ENCODE measurements around the gene LRP5.

Gene LRP5

DNA sequence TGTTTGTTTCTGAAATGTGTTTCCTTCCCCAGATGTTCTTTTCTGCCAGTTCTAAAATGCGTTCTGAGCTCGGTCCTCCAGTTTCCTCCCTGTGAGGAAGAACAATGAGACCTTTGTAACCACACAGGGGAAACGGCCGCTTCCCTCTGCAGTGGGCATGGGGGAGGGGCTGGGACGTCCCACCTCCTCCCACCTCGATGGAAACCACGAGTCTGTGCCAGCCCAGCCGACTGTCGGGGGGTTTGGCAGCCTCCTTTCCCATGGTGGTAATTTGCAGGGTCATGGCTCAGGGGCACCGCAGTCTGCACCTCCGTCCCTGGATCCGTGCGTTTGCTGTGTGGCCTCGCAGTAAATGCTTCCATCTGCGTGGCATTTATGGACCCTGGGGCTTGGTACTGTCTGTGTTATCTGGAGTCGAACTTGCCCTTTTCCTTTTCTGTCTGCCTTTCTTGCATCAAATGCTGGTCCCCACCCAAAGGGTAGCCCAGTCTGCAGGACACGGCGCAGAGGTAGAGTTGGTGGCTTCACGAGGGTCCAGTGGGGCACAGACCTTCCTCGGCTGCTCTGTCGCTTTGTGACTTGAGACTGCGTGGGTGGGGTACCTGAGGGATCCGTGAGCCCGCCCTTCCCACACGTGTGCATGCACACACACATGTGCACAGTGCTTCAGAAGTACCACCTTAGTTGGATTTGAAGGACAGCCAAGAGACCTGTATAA, 16.1 kb downstream of the LRP5 start:
- Histone ChIP-seq H3K4me1 (ENCODE audit: control insufficient read depth, insufficient read depth, low read length, poor library complexity, severe bottlenecking) (peaks cover 15% of the 10 kb centered on the region), H3K27me3 (replicated peaks; ENCODE audit: control insufficient read depth, insufficient read depth, low read length, poor library complexity, severe bottlenecking) (no peaks in the 10 kb centered on the region), H3K9me3 (ENCODE audit: control insufficient read depth, low read length) (no peaks in the 10 kb centered on the region), H3K36me3 (ENCODE audit: control insufficient read depth, insufficient read depth, low read length) (no peaks in the 10 kb centered on the region), H3K27ac (ENCODE audit: insufficient read depth, low read length, poor library complexity, severe bottlenecking) (no peak overlapping the region), H3K4me3 (ENCODE audit: insufficient read depth, low read depth, low read length, poor library complexity, severe bottlenecking) (no peak overlapping the region)
- no peak for DNase-seq

DNA sequence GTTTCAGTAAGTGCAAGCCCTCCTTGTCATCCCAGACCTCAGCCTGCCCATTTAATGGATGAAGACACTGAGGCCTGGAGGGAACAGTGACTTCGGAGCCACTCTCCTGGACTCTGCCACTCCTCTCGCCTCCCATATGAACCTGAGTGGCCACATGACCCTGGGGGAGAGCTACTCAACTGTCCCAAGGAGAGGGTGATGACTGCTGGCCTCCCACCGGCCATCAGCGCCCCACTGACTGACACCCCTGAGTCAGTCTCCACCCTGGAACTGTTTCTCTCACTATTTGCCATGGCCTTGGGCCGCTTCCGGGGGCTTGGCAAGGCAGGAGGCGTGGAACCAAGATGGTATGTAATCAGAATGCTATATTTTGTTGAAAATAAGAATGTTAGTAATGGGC, 17.1 kb downstream of the LRP5 start:
- Histone ChIP-seq H3K4me1 (ENCODE audit: control insufficient read depth, insufficient read depth, low read length, poor library complexity, severe bottlenecking) (peaks cover 15% of the 10 kb centered on the region), H3K4me3 (ENCODE audit: insufficient read depth, low read depth, low read length, poor library complexity, severe bottlenecking) (no peak overlapping the region), H3K9me3 (ENCODE audit: control insufficient read depth, low read length) (no peaks in the 10 kb centered on the region), H3K27me3 (replicated peaks; ENCODE audit: control insufficient read depth, insufficient read depth, low read length, poor library complexity, severe bottlenecking) (no peaks in the 10 kb centered on the region), H3K36me3 (ENCODE audit: control insufficient read depth, insufficient read depth, low read length) (no peaks in the 10 kb centered on the region), H3K27ac (ENCODE audit: insufficient read depth, low read length, poor library complexity, severe bottlenecking) (no peak overlapping the region)
- no peak for DNase-seq

DNA sequence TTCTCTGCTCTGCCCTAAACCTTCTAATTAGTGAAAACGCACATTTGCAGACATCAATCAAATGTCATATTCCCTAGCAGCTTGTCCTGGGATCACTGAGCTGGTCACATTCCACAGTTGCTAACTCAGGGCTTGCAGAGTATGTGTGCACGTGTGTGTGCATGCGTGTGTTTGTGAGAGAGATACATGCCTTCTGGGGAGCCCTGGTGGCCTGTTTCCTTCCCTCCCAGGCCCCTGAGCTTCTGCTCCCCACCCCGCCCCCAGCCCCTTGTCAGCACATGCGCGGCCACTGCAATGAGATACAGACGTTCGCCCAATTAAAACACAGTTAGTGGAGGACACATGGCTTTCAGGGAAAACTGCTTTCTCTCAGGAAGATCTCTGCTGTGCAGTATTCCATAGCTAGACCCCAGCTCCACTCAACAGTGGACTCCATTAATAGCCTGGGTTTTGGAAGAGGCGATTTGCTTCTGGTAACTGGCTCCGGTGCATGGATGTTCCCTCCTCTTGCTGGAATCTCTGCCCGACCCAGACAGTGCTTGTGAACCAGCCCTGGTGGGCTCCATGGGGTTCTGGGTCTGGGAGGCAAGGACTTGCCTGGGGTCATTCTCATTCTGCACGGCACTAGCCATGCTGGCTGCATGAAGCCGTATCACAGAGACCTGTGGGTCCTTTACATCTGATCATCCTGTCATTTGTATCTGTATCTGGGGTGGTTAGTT, 17.7 kb downstream of the LRP5 start:
- DNase-seq, result no peak
- Histone ChIP-seq H3K27ac (ENCODE audit: insufficient read depth, low read length, poor library complexity, severe bottlenecking) (no peak overlapping the region), H3K27me3 (replicated peaks; ENCODE audit: control insufficient read depth, insufficient read depth, low read length, poor library complexity, severe bottlenecking) (no peaks in the 10 kb centered on the region), H3K36me3 (ENCODE audit: control insufficient read depth, insufficient read depth, low read length) (no peaks in the 10 kb centered on the region), H3K4me3 (ENCODE audit: insufficient read depth, low read depth, low read length, poor library complexity, severe bottlenecking) (no peak overlapping the region), H3K4me1 (ENCODE audit: control insufficient read depth, insufficient read depth, low read length, poor library complexity, severe bottlenecking) (peaks cover 15% of the 10 kb centered on the region), H3K9me3 (ENCODE audit: control insufficient read depth, low read length) (no peaks in the 10 kb centered on the region)

DNA sequence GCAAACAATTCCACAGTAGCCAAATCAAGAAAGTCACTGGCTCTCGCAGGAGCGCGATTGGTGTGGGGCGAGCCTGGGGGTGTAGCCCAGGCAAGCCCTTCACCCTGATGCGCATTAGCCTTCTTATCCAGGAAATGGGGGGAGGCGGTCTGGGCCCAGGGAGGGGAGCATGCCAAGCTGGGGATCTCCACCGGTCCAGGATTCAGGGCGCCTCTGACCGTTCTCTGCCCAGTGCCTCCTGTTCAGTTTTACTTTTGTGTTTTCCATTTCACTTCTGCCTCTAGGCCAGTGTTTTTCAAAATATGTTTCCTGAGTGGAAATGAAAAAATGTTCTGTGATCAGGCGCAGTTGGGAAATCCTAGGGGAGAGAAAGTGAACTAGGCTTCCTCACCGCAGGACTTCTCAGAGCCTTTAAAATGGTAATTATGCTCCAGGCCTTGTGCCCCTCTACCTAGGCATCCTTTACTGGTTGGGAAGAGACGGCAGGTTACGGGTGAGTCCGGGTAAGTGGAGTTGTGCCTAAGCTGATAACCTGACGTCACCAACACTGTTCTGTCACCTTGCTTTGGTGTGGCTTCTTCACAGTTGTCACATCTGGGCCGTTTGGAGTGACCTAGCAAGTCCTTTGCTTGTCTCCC, 18.4 kb downstream of the LRP5 start:
- DNase-seq, result no peak
- Histone ChIP-seq H3K36me3 (ENCODE audit: control insufficient read depth, insufficient read depth, low read length) (no peaks in the 10 kb centered on the region), H3K4me1 (ENCODE audit: control insufficient read depth, insufficient read depth, low read length, poor library complexity, severe bottlenecking) (peaks cover 15% of the 10 kb centered on the region), H3K27me3 (replicated peaks; ENCODE audit: control insufficient read depth, insufficient read depth, low read length, poor library complexity, severe bottlenecking) (no peaks in the 10 kb centered on the region), H3K9me3 (ENCODE audit: control insufficient read depth, low read length) (no peaks in the 10 kb centered on the region), H3K27ac (ENCODE audit: insufficient read depth, low read length, poor library complexity, severe bottlenecking) (no peak overlapping the region), H3K4me3 (ENCODE audit: insufficient read depth, low read depth, low read length, poor library complexity, severe bottlenecking) (no peak overlapping the region)

DNA sequence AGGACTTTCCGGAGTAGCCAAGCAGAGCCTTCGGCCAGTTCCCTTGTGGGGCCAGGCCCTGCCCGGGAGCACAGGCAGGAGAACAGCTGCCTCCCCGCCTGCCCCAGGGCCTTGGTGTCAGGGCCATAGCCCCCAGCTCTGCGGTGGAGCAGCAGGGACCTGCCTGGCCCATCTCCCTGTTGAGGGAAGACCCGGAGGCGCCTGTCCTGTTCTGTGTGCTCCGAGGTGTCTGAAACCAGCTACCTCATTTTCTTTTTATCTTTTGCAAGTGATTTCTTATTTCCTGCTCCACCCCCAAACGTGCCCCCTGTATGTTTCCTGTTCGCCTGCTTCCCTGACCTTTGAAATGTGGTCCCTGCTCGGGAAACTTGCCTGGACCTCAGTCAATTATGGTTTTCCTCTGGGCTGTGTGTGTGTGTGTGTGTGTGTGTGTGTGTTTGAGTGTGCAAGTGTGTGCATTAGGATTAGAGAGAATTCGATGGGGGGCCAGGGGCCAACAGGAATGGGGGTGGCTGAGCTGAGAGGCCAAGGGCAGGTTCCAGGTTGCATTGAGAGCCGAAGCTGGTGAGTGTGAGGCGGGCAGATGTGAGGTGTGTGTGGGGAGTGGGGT, 19.1 kb downstream of the LRP5 start:
- Histone ChIP-seq H3K27ac (ENCODE audit: insufficient read depth, low read length, poor library complexity, severe bottlenecking) (no peak overlapping the region), H3K9me3 (ENCODE audit: control insufficient read depth, low read length) (no peaks in the 10 kb centered on the region), H3K4me3 (ENCODE audit: insufficient read depth, low read depth, low read length, poor library complexity, severe bottlenecking) (no peak overlapping the region), H3K36me3 (ENCODE audit: control insufficient read depth, insufficient read depth, low read length) (no peaks in the 10 kb centered on the region), H3K4me1 (ENCODE audit: control insufficient read depth, insufficient read depth, low read length, poor library complexity, severe bottlenecking) (peaks cover 15% of the 10 kb centered on the region), H3K27me3 (replicated peaks; ENCODE audit: control insufficient read depth, insufficient read depth, low read length, poor library complexity, severe bottlenecking) (no peaks in the 10 kb centered on the region)
- DNase-seq, result no peak

DNA sequence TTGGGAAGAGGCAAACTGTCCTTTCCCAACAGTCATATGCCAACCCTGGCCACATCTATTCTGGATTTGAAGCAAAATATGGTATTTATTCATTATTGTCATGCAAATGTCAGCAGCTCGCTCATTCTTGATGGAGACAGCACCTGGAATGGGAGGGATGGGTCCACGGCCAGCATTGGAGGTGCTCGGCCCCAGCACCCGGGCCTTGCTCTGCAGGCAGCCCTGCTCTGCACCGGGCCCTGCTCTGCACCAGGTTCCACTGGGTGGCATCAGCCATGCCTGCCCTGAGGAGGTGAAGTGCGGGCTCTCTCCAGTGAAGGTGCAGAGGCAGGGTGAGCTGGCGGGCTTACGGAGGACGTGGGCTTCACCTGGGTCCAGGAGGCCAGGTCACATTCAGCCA, 19.8 kb downstream of the LRP5 start:
- Histone ChIP-seq H3K36me3 (ENCODE audit: control insufficient read depth, insufficient read depth, low read length) (no peaks in the 10 kb centered on the region), H3K4me1 (ENCODE audit: control insufficient read depth, insufficient read depth, low read length, poor library complexity, severe bottlenecking) (peaks cover 19% of the 10 kb centered on the region), H3K4me3 (ENCODE audit: insufficient read depth, low read depth, low read length, poor library complexity, severe bottlenecking) (no peak overlapping the region), H3K27ac (ENCODE audit: insufficient read depth, low read length, poor library complexity, severe bottlenecking) (no peak overlapping the region), H3K27me3 (replicated peaks; ENCODE audit: control insufficient read depth, insufficient read depth, low read length, poor library complexity, severe bottlenecking) (no peaks in the 10 kb centered on the region), H3K9me3 (ENCODE audit: control insufficient read depth, low read length) (no peaks in the 10 kb centered on the region)
- DNase-seq, result no peak

DNA sequence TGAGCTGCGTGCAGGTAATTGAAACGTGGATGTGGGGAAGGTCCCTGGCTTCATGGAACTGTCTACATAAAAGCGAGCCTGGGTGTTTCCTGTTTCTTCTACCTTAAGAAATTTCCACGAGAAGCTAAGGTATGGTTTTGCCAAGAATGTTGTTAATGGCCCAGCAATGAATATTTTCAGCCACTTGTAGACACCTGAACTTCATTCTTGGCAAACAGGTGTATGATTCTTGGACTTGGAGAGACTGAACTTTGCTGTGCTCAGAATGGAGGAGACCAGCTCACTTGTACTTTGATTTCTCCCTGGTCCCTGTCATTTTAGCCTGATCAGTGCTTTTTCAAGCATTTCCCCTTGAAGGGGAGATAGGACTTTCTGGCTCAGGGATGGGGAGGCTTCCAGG, 20.8 kb downstream of the LRP5 start:
- Histone ChIP-seq H3K4me1 (ENCODE audit: control insufficient read depth, insufficient read depth, low read length, poor library complexity, severe bottlenecking) (peaks cover 22% of the 10 kb centered on the region), H3K27ac (ENCODE audit: insufficient read depth, low read length, poor library complexity, severe bottlenecking) (no peak overlapping the region), H3K4me3 (ENCODE audit: insufficient read depth, low read depth, low read length, poor library complexity, severe bottlenecking) (no peak overlapping the region), H3K9me3 (ENCODE audit: control insufficient read depth, low read length) (no peaks in the 10 kb centered on the region), H3K27me3 (replicated peaks; ENCODE audit: control insufficient read depth, insufficient read depth, low read length, poor library complexity, severe bottlenecking) (no peaks in the 10 kb centered on the region), H3K36me3 (ENCODE audit: control insufficient read depth, insufficient read depth, low read length) (no peaks in the 10 kb centered on the region)
- DNase-seq, result no peak

DNA sequence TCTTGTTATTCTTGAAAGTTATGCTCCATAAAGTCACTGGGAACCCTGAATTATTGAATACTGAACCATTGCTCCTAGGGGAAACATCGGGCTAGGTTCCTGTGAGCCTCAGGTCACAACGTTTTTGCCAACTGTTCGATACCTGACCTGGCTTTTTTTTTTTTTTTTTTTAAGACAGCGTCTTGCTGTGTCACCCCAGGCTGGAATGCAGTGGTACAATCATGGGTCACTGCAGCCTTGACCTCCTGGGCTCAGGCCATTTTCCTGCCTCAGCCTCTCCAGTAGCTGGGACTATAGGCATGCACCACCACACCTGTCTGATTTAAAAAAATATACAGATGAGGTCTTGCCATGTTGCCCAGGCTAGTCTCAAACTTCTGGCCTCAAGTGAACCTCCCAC, 22.5 kb downstream of the LRP5 start:
- no peak overlapping the region for H3K4me3 ChIP-seq (ENCODE audit: insufficient read depth, low read depth, low read length, poor library complexity, severe bottlenecking)
- no peak for DNase-seq
- no peaks in the 10 kb centered on the region for H3K9me3 ChIP-seq (ENCODE audit: control insufficient read depth, low read length)
- H3K27me3 ChIP-seq (replicated peaks; ENCODE audit: control insufficient read depth, insufficient read depth, low read length, poor library complexity, severe bottlenecking), result no peaks in the 10 kb centered on the region
- peaks cover 22% of the 10 kb centered on the region for H3K4me1 ChIP-seq (ENCODE audit: control insufficient read depth, insufficient read depth, low read length, poor library complexity, severe bottlenecking)
- H3K27ac ChIP-seq (ENCODE audit: insufficient read depth, low read length, poor library complexity, severe bottlenecking), result no peak overlapping the region
- H3K36me3 ChIP-seq (ENCODE audit: control insufficient read depth, insufficient read depth, low read length), result no peaks in the 10 kb centered on the region

DNA sequence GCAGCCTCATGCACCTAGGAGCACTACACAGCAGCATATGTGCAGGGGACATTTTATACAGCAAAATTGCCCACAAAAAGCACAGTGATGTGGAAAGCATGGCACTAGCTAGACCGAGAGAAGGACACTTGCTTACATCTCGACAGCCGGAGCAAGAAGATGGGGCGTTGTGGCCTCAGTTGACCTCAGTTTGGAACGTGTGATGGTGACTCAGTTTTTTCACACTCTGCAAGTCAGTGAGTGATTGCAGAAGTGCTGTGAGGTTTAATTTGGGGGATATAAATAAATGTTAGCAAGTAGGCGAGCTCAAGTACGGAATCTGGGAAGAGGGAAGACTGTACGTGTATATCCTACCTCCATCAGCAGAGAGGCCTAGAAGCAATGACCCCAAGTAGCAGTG, 23.3 kb downstream of the LRP5 start:
- H3K36me3 ChIP-seq (ENCODE audit: control insufficient read depth, insufficient read depth, low read length), result no peaks in the 10 kb centered on the region
- no peak for DNase-seq
- H3K27me3 ChIP-seq (replicated peaks; ENCODE audit: control insufficient read depth, insufficient read depth, low read length, poor library complexity, severe bottlenecking), result no peaks in the 10 kb centered on the region
- no peak overlapping the region for H3K4me3 ChIP-seq (ENCODE audit: insufficient read depth, low read depth, low read length, poor library complexity, severe bottlenecking)
- no peaks in the 10 kb centered on the region for H3K9me3 ChIP-seq (ENCODE audit: control insufficient read depth, low read length)
- no peak overlapping the region for H3K27ac ChIP-seq (ENCODE audit: insufficient read depth, low read length, poor library complexity, severe bottlenecking)
- H3K4me1 ChIP-seq (ENCODE audit: control insufficient read depth, insufficient read depth, low read length, poor library complexity, severe bottlenecking), result peaks cover 29% of the 10 kb centered on the region

DNA sequence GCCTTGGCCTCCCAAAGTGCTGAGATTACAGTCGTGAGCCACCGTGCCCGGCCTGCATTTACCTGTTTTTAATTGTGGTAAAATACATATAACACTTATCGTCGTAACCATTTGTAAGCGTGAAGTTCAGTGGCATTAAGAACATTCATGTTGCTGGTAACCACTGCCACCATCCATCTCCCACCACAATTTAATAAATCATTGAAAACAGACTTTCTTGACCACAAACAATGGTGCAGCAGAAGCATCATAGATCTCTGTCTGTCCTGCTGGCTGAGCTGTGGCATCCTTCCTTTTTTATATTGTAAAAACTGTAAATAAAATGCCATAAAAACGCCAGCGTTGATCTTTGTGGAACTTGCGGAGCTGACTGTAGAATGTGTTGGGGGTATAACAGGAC, 24.3 kb downstream of the LRP5 start:
- DNase-seq, result no peak
- no peaks in the 10 kb centered on the region for H3K9me3 ChIP-seq (ENCODE audit: control insufficient read depth, low read length)
- no peak overlapping the region for H3K27ac ChIP-seq (ENCODE audit: insufficient read depth, low read length, poor library complexity, severe bottlenecking)
- no peaks in the 10 kb centered on the region for H3K27me3 ChIP-seq (replicated peaks; ENCODE audit: control insufficient read depth, insufficient read depth, low read length, poor library complexity, severe bottlenecking)
- no peak overlapping the region for H3K4me3 ChIP-seq (ENCODE audit: insufficient read depth, low read depth, low read length, poor library complexity, severe bottlenecking)
- H3K4me1 ChIP-seq (ENCODE audit: control insufficient read depth, insufficient read depth, low read length, poor library complexity, severe bottlenecking), result peaks cover 23% of the 10 kb centered on the region
- H3K36me3 ChIP-seq (ENCODE audit: control insufficient read depth, insufficient read depth, low read length), result no peaks in the 10 kb centered on the region

Measured in effector memory CD4-positive, alpha-beta T cell (primary cell).